ENCODE data around the gene TBC1D25.

DNA sequence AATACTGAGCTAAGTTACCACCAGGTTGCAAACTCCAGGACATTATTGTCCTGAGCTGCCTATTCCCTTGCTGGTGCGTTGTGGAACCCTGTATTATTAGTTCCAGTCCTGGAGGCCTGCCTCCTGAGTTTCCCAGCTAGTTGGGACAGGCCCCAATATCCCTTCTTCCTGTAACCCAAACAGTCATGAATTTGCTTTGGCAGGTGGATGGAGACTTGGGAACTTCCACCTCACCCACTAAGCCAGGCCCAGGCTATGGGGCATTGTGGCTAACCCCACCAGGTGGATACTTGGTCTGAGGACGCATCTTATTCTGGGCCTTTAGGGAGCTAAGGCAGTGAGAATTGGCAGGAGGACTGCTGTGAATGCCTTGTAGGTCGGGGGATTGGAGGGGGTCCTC lies 39.7 kb downstream of the TBC1D25 start:
- TF ChIP-seq POLR2A (IDR thresholded peaks at IDR 0.05) = no peak
- TF ChIP-seq, protein P1, sequence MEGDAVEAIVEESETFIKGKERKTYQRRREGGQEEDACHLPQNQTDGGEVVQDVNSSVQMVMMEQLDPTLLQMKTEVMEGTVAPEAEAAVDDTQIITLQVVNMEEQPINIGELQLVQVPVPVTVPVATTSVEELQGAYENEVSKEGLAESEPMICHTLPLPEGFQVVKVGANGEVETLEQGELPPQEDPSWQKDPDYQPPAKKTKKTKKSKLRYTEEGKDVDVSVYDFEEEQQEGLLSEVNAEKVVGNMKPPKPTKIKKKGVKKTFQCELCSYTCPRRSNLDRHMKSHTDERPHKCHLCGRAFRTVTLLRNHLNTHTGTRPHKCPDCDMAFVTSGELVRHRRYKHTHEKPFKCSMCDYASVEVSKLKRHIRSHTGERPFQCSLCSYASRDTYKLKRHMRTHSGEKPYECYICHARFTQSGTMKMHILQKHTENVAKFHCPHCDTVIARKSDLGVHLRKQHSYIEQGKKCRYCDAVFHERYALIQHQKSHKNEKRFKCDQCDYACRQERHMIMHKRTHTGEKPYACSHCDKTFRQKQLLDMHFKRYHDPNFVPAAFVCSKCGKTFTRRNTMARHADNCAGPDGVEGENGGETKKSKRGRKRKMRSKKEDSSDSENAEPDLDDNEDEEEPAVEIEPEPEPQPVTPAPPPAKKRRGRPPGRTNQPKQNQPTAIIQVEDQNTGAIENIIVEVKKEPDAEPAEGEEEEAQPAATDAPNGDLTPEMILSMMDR (IDR thresholded peaks at IDR 0.05) = no peak
